ENCODE results near the gene PPP2R5C.

Gene PPP2R5C

DNA sequence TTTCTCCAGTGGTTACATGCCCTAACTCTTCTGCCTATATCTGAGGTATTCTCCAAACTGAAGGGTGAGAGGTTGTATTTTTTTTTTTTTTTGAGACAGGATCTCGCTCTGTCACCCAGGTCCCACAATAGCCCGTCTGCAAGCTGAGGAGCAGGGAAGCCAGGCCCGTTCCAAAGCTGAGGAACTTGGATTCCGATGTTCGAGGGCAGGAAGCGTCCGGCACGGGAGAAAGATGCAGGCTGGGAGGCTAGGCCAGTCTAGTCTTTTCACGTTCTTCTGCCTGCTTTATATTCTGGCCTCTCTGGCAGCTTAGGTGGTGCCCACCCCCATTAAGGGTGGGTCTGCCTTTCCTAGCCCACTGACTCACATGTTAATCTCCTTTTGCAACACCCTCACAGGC is 135.8 kb downstream of the PPP2R5C start:
- H3K9me3 ChIP-seq (ENCODE audit: severe bottlenecking), result no peaks in the 10 kb centered on the region
- H3K36me3 ChIP-seq, result peaks cover 74% of the 10 kb centered on the region
- H3K27ac ChIP-seq, result no peak overlapping the region
- no peaks in the 10 kb centered on the region for H3K27me3 ChIP-seq (ENCODE audit: insufficient read depth, low read depth, severe bottlenecking)
- DNase-seq, result no peak
- no peak overlapping the region for H3K4me3 ChIP-seq (ENCODE audit: low read depth, low read length)
- TF ChIP-seq, protein P1, sequence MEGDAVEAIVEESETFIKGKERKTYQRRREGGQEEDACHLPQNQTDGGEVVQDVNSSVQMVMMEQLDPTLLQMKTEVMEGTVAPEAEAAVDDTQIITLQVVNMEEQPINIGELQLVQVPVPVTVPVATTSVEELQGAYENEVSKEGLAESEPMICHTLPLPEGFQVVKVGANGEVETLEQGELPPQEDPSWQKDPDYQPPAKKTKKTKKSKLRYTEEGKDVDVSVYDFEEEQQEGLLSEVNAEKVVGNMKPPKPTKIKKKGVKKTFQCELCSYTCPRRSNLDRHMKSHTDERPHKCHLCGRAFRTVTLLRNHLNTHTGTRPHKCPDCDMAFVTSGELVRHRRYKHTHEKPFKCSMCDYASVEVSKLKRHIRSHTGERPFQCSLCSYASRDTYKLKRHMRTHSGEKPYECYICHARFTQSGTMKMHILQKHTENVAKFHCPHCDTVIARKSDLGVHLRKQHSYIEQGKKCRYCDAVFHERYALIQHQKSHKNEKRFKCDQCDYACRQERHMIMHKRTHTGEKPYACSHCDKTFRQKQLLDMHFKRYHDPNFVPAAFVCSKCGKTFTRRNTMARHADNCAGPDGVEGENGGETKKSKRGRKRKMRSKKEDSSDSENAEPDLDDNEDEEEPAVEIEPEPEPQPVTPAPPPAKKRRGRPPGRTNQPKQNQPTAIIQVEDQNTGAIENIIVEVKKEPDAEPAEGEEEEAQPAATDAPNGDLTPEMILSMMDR (IDR thresholded peaks at IDR 0.05; ENCODE audit: low read depth, low read length), result no peak

DNA sequence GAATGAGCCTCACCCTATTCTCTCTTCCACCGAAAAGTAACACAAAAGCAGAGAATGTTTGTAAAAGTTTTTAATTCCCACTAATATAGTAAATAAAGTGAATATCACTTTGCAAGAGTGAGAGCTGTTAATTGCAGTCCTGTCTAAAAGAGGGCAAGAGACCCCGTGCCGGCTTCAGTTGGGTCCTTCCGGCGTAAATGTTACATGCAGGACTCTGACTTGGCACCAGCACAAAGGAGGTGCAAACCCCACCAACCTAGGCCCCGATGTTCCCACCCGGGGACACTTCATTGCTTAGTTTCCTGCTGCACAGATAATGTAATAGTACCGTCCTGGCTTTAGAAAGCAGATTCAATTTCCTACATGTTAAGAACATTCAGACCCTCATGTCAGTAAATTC is 136.9 kb downstream of the PPP2R5C start:
- TF ChIP-seq, protein P1 (IDR thresholded peaks at IDR 0.05; ENCODE audit: low read depth, low read length), result no peak
- Histone ChIP-seq H3K27me3 (ENCODE audit: insufficient read depth, low read depth, severe bottlenecking) (no peaks in the 10 kb centered on the region), H3K9me3 (ENCODE audit: severe bottlenecking) (no peaks in the 10 kb centered on the region), H3K27ac (no peak overlapping the region), H3K36me3 (peaks cover 69% of the 10 kb centered on the region), H3K4me3 (ENCODE audit: low read depth, low read length) (no peak overlapping the region)
- no peak for DNase-seq

DNA sequence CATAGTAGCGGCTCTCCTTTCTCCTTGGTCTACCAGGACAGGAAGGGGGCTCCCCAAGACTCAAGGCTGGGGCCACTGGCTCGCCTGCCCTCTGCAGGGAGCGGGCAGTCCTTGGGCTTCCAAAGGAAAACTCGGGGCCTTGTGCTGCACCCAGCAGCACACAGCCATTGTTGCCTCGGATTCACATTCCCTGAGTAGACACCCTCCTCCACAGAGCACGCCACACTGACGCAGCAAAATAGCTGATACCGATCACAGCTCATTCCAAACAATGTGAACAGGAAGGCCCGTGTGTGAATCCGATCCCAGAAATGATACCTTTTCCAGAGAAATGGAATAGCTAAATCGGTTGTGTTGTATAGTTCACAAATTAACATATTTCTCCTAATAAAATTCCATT is 137.8 kb downstream of the PPP2R5C start:
- no peak for DNase-seq
- Histone ChIP-seq H3K27ac (no peak overlapping the region), H3K4me3 (ENCODE audit: low read depth, low read length) (no peak overlapping the region), H3K36me3 (peaks cover 65% of the 10 kb centered on the region), H3K9me3 (ENCODE audit: severe bottlenecking) (no peaks in the 10 kb centered on the region), H3K27me3 (ENCODE audit: insufficient read depth, low read depth, severe bottlenecking) (no peaks in the 10 kb centered on the region)
- TF ChIP-seq, protein P1 (IDR thresholded peaks at IDR 0.05; ENCODE audit: low read depth, low read length), result no peak

DNA sequence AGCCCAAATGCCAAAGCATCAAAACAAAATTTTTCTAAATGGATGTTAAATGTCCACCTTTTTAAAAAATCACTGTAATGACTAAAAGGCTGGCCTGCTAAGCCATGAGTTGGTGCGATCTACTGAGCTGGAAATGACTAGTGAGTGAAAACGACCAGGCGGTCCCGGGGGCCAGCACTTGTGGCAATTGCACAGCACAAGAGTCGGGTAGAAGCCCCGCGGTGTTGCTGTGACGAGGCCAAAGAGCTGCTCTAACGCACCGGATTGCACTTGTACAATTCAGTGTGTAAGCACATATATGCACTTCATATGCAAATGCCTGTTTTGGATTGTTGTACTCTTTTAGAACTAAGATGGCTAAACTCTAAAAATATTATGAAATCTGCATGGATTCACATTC is 138.7 kb downstream of the PPP2R5C start:
- Histone ChIP-seq H3K9me3 (ENCODE audit: severe bottlenecking) (no peaks in the 10 kb centered on the region), H3K27ac (no peak overlapping the region), H3K4me3 (ENCODE audit: low read depth, low read length) (no peak overlapping the region), H3K27me3 (ENCODE audit: insufficient read depth, low read depth, severe bottlenecking) (no peaks in the 10 kb centered on the region), H3K36me3 (peaks cover 62% of the 10 kb centered on the region)
- no peak for DNase-seq
- TF ChIP-seq, protein P1 (IDR thresholded peaks at IDR 0.05; ENCODE audit: low read depth, low read length), result no peak

DNA sequence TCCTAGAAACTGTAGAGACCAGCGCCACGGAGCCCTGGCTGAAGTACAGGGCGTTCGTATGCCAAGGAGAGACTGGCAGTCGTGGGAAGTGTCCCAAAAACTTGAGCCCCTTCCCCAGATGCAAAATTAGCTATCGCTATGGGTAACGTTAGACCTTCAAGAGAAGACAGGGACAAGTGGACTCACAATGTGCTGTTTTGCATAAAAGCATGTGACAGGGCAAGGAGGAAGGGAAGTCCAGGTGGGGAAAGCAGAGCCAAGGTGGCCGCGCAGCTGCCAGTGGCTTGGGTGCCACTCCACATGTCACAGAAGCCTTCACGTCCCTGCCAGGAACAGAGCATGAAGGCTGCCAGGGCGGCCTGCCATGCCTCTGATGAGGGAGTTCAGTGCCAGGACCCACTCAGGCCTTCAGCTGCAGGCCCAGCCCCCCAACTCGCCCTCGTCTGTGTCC is 141.6 kb downstream of the PPP2R5C start:
- Histone ChIP-seq H3K9me3 (ENCODE audit: severe bottlenecking) (no peaks in the 10 kb centered on the region), H3K4me3 (ENCODE audit: low read depth, low read length) (no peak overlapping the region), H3K27me3 (ENCODE audit: insufficient read depth, low read depth, severe bottlenecking) (no peaks in the 10 kb centered on the region), H3K27ac (no peak overlapping the region), H3K36me3 (peaks cover 77% of the 10 kb centered on the region)
- DNase-seq, result no peak
- TF ChIP-seq, protein P1 (IDR thresholded peaks at IDR 0.05; ENCODE audit: low read depth, low read length), result no peak

DNA sequence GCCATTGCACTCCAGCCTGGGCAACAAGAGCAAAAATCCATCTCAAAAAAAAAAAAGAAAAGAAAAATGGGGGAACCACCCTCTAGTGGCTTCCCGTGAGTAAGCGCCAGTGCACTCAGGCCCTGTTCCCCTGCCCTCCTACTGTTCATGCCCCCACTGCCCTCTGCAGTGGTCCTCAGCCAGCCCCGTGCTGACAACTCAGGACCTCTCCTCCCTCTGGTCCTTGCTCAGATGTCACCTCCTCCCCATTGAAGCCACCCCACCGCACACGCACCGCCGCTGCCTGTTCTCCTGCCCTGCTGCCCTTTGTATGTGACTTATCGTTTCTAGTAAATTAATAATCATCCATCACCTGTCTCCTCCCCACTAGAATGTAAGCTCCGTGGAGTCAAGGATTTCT is 144.1 kb downstream of the PPP2R5C start:
- DNase-seq, result no peak
- H3K27me3 ChIP-seq (ENCODE audit: insufficient read depth, low read depth, severe bottlenecking), result no peaks in the 10 kb centered on the region
- TF ChIP-seq, protein P1 (IDR thresholded peaks at IDR 0.05; ENCODE audit: low read depth, low read length), result no peak
- no peaks in the 10 kb centered on the region for H3K9me3 ChIP-seq (ENCODE audit: severe bottlenecking)
- no peak overlapping the region for H3K4me3 ChIP-seq (ENCODE audit: low read depth, low read length)
- H3K27ac ChIP-seq, result no peak overlapping the region
- H3K36me3 ChIP-seq, result peaks cover 77% of the 10 kb centered on the region
